Measurements from ENCODE around the gene TPSD1.

GRCh38 chr16:1289477-1289866 is 33.6 kb downstream of the TPSD1 start:
- TF ChIP-seq CTCF (IDR thresholded peaks at IDR 0.05; ENCODE audit: poor library complexity) (no peak), EZH2phosphoT487 (IDR thresholded peaks at IDR 0.05; ENCODE audit: low read depth, severe bottlenecking, unreplicated experiment) (no peak), EZH2 (IDR thresholded peaks at IDR 0.05; ENCODE audit: borderline replicate concordance) (no peak)
